ENCODE results near the gene PHACTR3.
"Not testable (repeated sequence)": the region's sequence is repeated elsewhere in the genome, so short reads cannot be mapped to it uniquely, and the experiment has no call there.

PHACTR3 gene

DNA sequence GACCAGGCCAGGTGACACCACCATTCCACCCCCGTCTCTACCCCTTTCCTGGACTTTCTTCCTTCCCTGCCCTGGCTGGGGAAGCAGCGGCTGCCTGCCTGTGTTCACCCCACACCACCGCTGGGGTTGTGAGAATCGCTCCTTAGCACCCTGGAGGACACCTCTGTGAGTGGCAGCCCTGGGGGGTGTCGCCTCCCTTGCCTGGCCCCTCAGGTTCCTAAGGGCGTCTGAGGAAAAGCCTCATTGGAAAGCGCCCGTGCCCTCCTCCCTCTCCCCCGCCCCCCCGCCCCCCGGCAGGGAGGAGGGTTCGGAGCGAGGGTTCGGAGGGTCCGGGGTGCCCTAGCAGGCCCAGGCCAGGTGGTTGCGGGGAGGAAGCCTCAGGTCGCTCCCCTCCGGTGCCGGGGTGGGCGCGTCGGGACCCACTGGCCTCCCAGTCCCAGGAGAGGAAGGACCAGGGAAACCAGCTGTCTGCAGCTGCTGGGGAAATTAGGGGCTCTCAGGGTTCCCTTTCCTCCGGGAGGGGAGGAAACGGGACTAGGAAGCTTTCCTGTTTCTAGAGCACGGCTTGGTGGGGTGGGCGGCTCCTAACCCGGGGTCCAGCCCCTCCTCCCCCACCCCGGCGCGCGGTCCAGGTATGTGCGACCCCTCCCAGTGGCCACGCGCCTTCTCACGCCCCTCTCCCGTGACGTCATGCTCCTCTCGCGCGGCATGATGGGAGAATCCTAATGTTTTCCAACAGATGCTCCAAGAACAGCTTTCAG lies at the start of gene PHACTR3:
Gene PHACTR3, plus strand, starts transcription at position 760 of the 761 bp plus-strand sequence. CDS start 475 bp downstream, outside the sequence.
- no peak for DNase-seq

DNA sequence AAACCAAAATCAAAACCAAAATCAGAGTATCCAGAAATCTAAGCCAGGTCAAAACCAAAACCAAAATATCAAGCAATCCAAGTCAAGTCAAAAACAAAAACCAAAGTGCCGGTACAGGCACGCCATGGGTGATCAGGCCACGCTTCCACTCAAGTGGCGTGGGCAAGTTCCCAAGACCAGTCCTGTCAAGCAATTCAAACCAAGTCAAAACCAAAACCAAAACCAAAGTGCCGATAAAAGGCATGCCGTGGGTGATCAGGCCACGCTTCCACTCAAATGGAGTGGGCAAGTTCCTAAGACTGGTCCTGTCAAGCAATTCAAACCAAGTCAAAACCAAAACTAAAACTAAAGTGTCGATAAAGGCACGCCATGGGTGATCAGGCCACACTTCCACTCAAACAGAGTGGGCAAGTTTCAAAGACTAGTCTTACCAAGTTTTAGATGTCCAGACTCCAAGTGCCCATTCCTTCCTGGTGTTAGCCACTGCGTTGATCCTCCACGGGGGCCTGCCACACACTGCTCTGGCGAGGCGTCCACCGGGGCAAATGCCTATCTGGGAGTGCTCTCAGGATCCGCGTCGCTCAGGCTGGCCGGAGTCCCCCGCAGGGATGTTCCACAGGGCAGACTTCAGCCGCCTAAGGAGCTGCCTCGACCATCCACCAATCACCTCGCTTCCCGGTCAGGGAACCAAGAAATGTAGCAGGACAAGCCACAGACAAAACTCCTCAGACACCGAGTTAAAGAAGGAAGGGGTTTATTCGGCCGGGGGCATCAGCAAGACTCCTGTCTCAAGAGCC lies 46.4 kb upstream of the PHACTR3 start:
- not testable (repeated sequence) for DNase-seq

DNA sequence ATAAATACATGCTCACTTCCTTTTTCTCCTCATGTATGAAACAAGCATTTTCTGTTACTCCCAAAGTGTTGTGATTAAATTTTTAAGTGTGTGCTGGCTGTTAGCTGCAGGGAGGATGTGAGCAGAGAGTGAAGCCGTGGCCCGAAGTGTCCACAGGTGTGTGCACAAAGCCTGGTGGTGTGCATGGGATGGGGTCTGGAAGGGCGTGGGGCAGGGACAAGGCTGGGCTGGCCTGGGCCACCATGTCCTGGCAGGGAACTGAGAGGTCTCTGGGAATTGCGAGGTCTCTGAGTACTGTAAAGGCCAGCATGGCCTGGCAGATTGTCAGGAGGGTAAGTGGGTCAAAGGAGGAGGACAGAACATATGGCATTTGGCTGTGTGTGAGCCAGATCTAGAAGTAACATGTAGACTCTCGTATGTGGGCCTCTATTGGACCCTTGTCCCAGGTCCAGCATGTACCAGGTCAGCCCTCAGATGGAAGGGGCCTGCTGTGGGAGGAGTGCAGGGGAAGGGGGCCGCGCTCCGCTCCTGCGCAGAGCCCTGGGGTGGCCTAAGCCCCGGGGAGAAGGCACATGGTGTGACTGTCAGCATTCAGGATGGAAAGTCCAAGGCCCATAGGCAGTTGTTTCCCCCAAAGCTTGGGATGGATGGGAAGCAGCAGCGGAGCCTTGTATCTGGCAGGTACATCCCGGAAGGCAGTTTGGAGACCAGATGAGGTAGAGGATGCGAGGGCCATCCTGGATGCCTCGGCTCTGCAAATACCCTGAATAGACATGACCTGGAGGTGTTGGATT lies 45.1 kb upstream of the PHACTR3 start:
- no peak for DNase-seq

DNA sequence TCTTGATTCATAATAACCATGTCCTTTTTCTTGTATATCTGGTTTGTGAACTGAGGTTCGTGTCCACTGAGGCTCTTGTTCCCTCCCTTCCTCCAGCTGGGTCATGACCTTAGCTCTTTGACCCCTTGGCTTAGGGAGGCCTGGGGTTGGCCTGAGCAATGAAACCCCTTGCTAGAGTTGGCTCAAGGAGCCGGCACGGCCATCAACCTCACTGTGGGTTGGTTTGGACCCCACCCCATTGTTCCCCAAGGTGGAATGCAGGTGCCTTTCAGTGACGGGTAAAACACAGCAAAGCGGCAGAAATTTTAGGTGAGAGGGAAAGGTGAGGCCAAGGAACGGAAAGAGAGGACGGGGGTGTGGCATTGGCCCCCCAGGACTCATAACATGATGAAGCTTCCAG lies 44.5 kb upstream of the PHACTR3 start:
- DNase-seq: no peak

DNA sequence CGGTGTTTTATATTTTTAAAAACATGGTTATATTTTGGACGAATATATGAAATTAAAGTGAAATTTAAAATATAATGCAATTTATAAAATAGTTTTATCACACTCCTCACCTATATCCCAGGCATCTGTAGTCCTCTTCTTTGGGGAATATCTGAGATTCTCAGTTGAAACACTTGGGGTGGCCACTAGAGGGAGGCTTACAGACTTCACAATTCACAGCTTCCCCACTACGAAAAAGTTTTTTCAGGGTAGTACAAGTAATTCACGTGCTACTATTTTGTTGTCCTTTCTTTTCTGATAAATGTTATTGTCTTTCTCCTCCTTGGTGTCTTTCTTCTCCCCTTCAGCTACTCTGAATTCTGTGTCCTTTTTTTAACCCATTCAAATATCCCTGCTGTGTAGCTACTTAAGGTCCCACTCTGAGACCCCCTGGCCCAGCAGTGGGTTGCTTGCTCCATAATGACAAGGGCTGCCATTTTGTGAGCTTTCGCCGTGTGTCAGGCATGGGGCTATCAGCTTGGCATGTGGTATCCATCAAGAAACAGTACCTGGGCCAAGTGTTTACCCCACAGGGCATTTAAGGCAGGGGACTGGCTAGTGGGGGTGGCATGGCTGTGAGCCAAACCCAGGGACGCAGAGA lies 43.6 kb upstream of the PHACTR3 start:
- DNase-seq: no peak

DNA sequence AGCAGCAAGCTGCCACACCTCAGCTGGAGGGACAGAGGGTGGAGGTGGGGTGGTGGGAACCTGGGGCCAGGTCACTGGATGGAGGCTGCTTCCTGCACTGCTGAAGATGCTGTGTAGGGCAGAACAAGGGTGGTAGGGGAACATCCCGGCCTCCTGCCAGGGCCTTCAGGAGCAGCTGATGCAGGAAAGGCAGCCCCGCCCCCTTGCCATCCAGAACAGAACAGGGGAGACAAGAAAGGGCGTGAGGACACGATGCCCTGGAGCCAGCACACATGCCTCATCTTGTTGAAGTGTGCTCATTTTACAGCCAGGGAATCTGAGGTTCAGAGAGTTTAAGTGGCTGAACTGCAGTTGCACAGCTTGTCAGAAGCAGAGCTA lies 43.1 kb upstream of the PHACTR3 start:
- no peak for DNase-seq

DNA sequence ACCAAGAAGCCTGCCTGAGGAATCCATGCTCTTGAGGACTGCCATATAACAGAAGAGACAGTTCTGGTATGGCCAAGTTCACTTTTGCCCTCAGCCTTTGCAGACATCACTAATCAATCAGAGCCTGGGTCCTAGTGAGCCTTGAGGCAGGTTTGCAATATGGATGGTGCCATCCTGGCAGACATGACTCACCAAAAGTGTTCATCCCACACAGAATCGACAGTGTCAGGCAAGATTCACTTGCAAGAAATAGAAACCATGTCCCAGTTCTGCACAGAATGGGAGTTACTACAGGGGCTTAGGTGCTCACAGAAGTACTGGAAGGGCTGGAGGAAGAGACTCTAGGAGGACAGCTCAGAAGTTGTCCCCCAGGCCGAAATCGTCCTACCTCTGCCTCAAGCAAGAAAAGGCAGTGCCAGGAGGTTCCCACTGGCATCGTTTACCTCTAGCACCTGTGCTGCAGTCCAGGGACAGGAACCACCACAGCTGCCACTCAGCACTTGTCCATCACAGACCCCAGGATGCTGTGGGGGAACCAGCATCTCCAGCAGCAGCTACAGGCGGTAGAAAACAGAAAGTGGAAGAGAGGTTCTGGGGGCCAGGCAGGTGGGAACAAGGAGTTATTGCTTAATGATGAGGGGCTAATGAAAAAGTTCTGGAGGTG lies 42.6 kb upstream of the PHACTR3 start:
- no peak for DNase-seq

DNA sequence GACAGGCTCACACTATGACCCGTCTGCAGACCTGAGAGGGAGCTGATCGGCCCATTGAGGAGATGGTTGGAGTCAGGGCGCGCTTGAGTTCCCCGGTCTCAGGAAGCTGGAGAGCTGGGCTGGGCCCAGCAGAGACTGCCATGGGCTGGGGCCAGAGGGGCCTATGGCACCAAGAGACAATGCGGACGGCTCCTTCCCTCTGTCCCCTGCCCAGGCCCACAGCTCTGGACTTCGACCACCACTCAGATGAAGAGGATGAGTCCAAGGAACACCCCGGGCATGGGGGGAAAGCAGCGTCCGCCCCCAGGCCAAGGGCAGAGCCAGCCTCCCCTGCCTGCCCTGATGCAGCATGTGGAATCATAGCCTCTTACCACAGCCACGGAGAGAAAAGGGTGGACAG lies 40.2 kb upstream of the PHACTR3 start:
- DNase-seq: no peak

DNA sequence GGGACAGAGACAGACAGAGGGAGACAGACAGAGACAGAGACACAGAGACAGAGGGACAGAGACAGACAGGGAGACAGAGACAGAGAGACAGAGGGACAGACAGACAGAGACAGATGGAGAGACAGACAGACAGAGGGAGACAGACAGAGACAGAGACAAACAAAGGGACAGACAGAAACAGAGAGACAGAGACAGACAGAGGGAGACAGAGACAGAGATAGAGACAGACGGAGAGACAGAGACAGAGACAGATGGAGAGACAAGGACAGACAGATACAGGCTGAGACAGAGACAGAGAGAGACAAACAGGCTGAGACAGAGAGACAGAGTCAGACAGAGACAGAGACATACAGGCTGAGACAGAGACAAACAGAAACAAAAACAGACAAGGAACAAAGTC lies 39.4 kb upstream of the PHACTR3 start:
- DNase-seq: no peak

DNA sequence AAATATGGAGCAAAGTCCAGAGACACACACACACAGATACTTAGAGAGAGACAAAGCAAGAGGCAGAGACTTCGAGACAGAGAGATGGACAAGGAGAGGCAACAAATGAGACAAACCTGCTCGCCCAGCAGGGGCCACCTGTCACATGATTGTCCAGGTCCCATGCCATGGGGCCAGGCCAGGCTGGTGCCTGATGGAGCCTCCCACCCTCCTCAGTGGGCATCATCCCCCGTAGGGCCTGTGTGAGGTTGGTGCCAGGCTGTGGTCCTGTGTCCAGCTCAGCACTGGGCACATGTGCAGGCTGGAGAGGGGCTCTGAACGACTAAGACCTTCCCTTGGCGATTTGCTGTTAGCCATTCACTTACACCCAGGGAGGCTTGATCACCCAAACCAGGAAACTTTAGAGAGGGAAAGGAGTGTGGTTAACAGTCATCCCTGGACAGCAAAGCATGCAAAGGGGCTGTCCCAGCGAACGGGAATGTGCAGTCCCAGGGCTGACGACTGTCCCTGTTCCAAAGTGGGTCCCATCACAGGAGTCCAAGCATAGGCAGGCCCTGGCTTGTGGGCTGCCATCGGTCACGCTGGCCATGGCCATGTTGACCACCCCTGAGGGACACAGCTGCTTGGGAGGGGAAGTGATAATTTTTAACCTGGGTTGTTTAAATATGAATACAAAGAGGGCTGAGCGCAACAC lies 38.4 kb upstream of the PHACTR3 start:
- DNase-seq: no peak

DNA sequence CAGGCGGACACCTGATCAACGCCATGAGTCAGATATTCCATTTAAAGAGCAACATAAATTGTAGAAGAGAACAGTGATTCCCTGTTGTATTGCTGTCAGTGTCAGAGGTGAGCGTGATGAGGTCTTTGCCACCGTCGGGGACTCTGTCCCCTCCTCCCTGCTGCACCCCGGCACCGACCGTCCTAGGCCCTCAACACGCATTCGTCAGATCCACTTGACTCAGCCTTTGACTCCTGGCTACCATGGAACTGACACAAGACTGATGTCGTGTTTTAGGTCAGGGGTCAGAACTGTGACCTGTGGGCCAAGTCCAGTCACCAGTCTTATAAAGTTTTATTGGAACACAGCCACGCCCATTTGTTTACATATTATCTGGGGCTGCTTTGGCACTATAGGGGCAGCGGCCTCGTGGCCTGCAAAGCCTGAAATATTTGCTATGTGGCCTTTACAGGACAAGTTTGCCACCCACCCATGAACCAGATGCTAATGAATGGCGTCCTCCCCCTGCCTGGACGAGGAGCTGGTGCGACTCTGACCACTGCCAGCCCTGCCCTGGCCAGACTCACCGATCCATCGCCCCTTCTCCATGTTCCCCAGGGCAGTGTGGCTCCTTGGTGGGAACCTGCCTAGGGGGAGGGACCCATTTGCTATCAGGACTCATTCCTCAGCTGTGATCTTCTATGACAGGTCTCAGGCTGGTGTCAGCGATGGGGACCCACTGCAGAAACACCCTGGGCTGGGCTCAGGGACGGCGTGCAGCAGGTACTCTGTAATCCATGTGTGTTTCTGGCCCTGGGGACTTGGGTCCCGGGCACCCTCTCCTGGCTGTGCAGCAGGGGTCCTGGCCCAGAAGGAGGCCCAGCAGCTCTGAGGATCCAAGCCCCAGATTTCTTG lies 37.5 kb upstream of the PHACTR3 start:
- no peak for DNase-seq

DNA sequence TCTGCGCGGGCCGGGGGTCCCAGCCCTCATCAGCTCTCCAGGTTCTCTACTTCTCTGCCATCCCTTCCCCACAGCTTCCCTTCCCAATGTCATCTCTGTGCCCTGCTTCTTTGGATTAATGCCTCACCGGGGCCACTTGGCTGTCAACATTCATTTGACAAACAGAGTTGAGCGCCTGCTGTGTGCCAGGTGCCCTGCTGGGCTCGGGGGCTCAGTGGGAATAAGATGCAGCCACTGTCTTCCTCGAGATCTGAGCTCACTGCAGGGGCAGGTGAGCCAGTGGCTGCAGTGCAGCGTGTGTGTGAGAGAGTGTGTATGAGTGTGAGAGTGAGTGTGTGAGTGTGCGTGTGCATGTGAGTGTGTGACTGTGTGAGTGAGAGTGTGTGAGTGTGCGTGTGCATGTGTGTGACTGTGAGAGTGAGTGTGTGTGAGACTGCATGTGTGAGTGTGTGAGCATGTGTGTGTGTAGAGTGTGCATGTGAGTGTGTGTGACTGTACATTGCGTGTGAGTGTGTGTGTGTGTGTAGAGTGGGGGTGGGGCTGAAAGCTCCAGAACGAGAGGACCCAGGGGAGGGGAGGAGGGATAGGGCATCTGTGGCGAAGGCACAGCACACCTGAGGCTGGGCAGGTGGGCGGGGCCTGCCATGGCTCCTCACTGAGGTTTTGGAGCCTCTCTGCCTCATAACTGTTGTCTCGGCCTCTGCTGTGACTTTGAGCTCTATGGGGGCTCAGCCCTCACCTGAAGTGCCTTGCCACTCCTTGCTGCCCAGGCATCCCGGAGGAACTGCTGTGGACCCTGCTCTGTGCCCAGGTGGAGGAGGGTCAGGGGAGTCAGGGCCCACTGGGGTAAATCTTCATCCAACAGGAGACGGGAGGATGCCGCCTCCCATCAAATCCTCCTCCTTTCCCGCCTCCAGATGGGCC lies 36.5 kb upstream of the PHACTR3 start:
- no peak for DNase-seq

DNA sequence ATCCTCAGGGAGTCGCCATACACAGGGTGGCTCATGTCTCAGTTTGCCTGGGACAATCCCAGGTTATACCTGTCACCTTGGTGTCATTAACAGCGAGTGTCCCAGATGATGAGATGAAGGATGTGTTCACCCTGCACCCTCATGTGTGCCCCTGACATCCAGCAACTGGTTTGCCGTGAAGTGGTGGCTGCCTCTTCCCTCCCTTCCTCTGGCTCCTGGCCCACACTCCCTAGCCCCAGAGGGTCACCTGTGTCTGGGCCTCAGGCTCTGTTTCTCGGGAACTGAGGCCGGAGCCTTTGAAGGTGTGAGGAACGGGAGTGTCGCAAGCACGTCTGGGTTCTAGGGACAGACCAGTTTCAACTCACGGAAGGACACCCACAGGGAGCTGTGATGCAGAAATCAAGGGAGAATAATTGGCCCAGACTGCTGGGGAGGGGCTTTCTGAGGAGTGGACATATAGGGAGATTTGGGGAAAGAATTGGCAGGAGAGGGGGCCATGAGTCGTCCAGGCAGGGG lies 35.8 kb upstream of the PHACTR3 start:
- no peak for DNase-seq

DNA sequence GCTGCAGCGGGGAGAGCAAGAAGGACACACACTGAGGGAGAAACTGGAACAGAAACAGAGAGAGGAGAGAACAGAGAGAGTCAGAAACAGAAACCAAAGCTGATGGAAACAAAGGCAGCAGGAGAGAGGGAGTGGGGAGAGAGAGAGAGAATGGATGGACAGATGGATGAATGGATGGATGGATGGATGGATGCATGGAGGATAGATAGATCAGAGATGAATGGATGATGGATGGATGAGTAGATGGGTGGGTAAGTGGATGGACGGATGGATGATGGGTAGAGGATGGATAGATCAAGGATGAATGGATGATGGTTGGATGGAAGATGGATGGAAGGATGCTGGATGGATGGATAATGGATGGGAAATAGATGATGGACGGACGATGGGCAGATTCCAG lies 35.0 kb upstream of the PHACTR3 start:
- DNase-seq: no peak

DNA sequence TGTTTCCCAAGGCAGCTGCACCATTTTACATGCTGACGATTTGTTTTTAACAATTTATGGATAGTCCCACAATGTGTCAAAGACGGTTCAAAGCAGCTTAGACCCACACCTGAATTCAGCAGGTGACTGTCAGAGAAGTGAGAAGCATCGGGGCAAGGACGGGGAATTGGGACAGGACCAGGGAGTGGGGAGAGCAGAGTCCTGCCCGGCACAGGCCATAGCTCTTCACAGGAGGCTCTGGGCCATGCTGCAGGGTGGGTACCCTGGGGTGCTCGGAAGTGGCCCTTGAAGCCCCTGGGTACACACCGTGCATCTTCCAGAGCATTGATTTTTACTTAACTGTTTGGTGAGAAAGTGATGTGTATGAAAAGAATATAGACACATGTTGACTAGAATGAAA lies 33.2 kb upstream of the PHACTR3 start:
- no peak for DNase-seq

DNA sequence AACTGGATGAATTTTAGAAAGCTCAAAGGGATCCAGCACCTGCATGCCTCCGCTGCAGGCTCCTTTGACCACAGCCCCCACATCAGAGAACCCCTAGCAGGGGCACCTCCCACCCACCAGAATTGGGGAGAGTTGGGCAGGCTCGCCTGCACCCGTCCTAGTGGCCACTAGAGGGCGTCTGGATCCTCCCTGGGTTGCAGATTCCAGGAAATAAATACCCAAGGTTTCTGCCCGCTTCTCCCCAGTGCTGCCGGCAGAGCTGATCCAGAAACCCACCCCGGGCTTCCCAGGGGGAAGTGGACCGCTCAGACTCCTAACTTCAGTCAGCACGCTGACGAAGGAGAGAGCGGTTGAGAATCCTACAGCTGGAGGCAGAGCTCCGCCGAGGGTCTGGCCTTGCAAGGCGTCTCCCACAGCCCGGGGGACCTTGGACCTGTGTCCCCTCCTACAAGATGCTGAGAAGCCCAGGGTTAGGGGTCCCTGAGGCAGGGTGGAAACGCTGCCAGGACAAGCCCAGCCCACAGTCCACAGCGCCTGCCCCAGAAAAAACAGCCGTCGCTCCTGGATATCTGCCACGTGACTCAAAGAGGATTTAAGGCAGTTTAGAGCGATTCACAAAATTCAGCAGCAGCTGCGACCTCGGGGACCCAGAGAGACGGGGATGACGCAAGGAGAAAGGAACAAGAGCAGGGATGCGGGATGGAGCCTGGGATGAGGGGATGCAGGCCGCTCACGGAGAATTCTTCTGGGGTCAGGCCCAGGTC lies 32.6 kb upstream of the PHACTR3 start:
- no peak for DNase-seq

DNA sequence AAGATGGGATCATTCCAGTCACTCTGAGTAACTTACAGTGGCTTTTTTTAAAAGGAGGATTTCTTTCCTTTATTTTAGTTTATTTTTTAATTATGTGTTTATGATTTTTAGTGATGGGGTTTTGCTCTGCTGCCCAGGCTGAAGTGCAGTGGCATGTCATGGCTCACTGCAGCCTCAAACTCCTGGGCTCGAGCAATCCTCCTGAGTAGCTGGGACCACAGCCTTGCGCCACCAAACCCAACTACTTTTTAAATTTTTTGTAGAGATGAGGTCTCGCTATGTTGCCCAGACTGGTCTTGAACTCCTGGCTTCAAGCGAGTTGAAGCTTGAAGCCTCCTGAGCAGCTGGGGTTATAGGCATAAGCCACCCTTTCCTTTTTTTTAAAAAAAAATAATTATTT lies 31.8 kb upstream of the PHACTR3 start:
- no peak for DNase-seq

DNA sequence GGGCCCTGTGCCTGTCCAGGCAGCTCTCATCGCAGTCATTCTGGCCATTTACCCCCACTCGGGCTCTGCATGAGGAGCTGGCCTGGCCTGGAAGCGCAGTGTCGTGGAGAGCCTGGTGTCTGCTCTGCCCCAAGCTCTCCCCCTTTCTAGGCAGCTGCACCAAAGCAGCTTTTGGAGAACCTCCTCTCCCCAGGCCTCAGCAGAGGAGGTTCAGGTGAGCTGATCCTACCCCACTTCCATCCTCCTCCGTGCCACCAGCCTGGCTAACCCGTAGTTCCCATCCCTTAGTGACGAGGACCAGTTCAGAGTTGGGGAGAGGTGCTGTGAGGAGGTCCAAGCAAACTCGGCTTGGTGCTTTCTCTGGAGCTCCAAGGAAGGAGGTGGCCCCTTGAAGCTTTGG lies 30.5 kb upstream of the PHACTR3 start:
- no peak for DNase-seq

DNA sequence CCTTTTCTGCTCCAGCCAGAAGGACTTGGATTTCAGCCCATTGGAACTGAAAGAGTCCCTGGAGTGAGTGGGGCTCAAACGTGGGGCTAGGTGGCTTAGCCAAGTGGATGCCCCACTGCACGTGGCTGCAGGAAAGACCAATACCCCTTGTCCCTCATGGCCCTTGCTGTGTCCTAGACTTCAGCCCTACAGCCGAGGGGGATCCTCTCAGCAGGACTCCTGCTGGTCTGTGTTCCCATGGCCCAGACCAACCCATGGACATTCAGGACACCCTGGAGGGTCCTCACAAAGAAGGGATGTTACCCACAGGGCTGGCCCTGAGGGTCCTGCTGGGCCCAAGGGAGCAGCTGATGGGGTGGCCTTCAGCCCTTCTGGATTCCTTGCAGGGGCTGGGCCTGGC lies 30.0 kb upstream of the PHACTR3 start:
- DNase-seq: no peak

All from NK-92 treated with Interleukin-12 subunit alpha and Interleukin-12 subunit beta, amount 100 ng/mL, for 24 hours (cell line).